ENCODE measurements around the gene PPP1R3E.
"Not testable (repeated sequence)": the region's sequence is repeated elsewhere in the genome, so short reads cannot be mapped to it uniquely, and the experiment has no call there.

Gene PPP1R3E

GRCh38 chr14:23302290-23303225 lies at the start of gene PPP1R3E:
Gene PPP1R3E (minus strand): TSS chr14:23302859. CDS start chr14:23302576, 283 bp downstream.
- no peak for DNase-seq (ENCODE audit: low read depth, low spot score)

- no peak for DNase-seq (ENCODE audit: low read depth, low spot score)
Measured at GRCh38 chr14:23351681-23352505, 49.2 kb upstream of the PPP1R3E start.

DNA sequence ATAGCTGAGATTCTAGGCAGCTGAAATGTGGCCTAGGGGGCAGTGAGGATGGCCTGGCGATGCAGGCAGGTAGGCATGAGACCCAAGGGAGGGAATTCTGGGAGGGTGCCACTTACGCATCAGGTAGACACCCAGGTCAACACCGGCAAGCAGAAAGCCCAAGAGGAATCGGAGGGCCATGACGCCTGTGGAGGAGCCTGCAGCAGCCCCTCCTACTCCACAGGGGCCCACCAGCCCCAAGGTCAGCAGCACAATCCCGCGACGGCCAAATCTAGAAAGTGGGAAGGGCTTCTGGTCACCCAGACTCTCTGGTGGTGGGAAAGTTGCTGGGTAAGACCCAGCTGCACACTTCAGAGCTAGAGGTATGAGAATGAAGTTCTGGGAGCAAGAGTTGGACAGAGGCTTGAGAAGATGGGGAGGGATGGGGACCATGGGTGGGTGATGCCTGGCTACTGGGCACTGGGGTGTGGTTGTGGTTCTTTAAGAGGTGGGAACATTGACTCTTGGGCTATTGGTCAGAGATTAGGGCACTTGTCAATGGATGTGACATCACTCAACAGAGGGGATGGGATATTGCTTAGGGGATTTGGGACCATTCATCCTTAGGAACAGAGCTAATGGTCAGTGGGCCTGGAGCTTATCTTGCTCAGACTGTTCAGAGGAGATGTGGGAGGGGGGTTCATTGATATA lies 46.6 kb upstream of the PPP1R3E start:
- DNase-seq (ENCODE audit: low read depth, low spot score), result no peak

DNA sequence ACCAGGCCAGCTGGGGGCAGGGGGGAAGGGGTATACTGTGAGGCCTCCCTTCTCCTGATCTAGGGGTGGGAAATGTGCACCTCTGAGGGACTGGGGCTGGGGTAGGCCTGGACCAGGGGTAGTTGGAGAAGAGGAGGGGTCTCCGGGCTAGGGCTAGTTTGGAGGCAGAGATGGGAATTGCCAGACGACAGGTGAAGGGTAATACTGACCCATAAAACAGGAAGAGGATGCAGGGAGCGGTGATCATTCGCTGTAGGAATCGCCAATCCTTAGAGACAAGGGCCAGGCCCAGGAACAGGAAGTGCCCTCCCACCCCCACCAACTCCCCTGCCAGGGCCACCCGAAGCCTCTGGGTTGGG lies 45.6 kb upstream of the PPP1R3E start:
- no peak for DNase-seq (ENCODE audit: low read depth, low spot score)

DNA sequence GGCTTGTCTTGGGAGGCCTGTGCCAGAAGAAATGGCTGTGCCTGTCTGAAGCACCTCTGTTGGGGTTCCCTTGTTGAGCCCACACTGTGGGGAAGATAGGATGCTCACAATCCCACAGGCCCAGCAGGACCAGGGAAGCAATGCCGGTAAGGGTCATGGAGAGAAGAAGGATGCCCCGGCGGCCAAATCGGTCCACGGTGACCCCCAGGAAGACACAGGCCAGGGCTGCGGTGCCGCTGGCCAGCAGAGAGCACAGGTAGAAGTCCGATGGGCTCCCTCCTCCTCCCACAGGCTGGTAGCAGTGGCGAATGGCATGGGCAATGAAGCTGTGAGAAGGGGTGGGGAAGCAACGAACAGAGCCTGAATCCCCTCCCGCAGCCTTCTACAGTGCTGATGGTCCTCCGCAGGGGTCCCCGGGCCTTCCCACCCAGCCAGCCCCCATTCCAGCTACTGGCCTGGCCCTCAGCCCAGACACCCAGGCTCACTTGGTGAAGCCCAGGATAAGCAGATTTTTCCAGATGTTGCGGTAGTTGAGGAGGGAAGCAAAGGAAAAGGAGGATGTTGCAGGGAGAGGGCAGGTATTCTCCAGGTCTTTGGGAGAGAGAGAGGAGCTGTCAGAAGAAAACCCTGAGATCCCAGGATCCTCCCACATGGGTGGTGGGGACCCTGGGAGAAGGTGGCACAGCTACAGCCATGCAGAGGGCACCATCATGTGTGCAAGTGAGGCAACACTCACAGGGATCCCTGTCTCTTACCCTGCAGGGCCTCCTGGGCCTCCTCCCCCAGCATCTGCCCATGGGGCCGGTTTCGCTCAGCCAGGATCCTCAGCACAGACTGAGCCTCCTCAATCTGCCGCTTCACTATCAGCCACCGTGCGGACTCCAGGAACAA lies 45.0 kb upstream of the PPP1R3E start:
- no peak for DNase-seq (ENCODE audit: low read depth, low spot score)

DNA sequence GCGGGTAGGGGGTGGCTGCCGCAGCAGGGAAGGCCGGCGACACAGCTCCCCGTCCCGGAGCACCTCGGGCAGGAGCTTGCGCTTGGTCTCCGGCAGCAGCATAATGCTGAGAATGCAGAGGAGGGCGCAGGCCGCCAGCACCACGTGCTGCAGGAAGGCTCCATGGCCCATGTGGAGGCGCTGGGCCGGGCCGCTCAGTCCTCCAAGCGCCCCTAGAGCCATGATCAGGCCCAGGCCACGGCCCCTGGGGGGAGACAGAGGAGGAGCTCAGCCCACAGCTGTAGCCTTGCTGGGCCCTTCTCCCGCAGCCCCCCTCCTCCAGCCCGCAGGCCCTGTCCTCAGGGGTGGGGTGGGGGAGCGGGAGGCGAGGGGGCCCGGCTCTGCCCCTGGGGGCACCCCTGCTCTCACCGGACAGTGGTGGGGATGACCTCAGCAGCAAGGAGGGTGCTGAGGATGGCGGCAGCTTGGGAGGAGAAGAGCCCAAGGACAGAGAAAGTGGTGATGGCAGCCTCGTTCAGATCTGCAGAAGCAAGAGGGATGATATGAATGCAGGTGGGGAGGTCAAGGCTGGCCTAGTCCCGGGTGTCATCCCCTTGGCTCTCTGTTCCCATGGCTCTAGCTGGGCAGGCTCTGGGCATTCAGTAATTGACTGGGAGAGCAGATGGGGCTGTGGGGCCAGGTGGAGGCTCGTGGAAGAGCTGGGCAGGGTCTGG lies 44.2 kb upstream of the PPP1R3E start:
- DNase-seq (ENCODE audit: low read depth, low spot score), result no peak

- no peak for DNase-seq (ENCODE audit: low read depth, low spot score)
Measured at GRCh38 chr14:23345987-23346692, 43.5 kb upstream of the PPP1R3E start.

GRCh38 chr14:23344481-23344880 lies 41.8 kb upstream of the PPP1R3E start:
- no peak for DNase-seq (ENCODE audit: low read depth, low spot score)

- no peak for DNase-seq (ENCODE audit: low read depth, low spot score)
Measured at GRCh38 chr14:23339506-23340268, 37.0 kb upstream of the PPP1R3E start.

- no peak for DNase-seq (ENCODE audit: low read depth, low spot score)
Measured at GRCh38 chr14:23335623-23336022, 33.0 kb upstream of the PPP1R3E start.

- DNase-seq (ENCODE audit: low read depth, low spot score), result peak; percentile 57
Measured at GRCh38 chr14:23327947-23328744, 25.5 kb upstream of the PPP1R3E start.

DNA sequence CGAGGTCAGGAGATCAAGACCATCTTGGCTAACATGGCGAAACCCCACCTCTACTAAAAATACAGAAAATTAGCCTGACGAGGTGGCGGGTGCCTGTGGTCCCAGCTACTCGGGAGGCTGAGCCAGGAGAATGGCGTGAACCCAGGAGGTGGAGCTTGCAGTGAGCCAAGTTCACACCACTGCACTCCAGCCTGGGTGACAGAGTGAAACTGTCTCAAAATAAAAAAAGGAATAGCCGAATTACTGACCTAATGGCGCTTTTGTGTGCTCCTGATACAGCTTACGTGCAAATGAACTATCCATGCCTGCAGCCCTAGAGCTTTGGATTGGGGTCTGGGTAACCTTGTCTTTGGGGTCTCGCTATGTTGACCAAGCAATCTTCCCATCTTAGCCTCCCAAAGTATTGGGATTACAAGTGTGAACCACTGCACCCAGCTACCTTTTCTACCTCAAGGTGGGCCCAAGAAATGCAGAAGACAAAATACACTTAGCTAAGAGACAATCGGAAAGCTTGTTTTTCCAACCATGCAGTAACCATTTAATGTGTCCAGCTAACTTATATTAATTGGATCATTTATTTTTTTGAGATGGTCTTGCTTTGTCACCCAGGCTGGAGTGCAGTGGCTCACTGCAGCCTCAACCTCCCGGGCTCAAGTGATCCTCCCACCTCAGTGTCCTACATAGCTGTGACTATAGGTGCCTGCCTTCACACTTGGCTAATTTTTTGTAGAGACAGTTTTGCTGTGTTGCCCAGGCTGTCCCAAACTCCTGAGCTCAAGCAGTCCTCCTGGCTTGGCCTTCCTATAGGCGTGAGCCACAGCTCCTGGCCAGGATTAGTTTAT lies 24.1 kb upstream of the PPP1R3E start:
- no peak for DNase-seq (ENCODE audit: low read depth, low spot score)

GRCh38 chr14:23325746-23326145 lies 23.1 kb upstream of the PPP1R3E start:
- DNase-seq (ENCODE audit: low read depth, low spot score), result not testable (repeated sequence)

- DNase-seq (ENCODE audit: low read depth, low spot score), result no peak
Measured at GRCh38 chr14:23324993-23325392, 22.3 kb upstream of the PPP1R3E start.

DNA sequence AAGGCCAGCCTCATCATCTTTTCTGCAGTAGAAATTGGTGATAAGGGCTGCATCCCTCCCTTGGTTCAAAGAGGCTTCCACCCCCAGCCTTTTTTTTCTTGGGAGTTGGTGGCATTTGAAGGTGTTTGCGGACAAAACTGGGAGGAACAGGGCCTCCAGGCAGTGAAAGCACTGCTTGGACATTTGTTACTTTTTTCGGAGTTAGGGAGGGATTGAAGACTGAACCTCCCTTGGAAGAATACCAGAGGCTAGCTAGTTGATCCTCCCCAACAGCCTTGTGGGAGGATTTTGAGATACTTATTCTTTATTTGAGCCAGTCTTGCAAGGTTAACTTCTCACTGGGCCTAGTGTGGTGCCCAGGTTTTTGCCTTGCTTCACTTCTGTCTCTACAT lies 21.8 kb upstream of the PPP1R3E start:
- no peak for DNase-seq (ENCODE audit: low read depth, low spot score)

GRCh38 chr14:23323838-23324454 lies 21.3 kb upstream of the PPP1R3E start:
- no peak for DNase-seq (ENCODE audit: low read depth, low spot score)
